GM19035 (cell line): Measurements from ENCODE around the gene TRIM38.
A peak's percentile ranks its signal among the peaks of the same experiment; 100 is the strongest.

ENCODE experiments used
- ATAC-seq: cut with Tn5 transposase; IDR thresholded peaks from one replicate; pipeline ENCODE4 v1.9.1; 2021; ENCODE audit not compliant: unreplicated experiment

TRIM38 gene

DNA sequence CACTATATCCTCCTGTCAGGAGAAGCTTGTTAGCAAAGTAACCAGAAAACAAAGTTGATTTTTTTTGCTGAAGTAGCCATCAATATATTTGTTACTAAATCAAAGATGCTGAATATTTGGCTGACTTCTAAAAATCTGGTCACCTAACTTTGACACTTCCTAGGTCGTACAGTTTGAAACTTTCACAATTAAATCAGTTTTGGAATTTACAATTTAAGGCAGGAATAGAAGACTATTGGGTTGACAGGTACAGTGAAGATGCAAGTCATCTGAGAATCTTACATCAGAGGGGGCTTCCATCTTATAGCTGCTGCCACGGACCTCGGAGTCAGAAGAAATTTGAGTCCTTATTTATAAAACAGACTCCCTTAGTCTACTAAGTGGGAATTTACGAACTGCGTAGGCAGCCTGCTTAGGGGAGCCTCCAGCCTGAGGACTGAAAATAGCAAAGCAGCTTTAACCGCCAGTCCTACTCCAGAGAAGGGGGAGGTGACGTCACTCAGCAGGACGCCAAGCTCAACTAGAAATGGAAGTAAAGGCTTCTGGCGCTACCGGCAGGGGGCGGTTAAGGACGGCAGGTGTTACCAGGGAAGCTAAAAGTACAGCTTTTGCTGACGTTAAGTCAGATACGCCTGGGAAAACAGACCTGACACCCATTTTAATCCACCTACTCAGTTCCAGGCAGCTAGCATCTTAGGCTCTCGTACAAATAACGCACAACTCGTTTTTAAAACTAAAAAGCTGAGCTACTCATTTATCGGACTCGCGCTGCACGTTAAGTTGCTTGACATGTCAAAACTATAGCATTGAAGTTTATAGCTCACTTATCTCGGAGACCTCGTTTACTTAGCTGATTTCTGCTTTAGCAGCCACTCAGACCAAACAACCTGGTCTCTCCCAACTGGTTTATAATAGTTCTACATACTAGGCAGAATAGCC lies 63.6 kb downstream of the TRIM38 start:
- peak; percentile 44 for ATAC-seq

DNA sequence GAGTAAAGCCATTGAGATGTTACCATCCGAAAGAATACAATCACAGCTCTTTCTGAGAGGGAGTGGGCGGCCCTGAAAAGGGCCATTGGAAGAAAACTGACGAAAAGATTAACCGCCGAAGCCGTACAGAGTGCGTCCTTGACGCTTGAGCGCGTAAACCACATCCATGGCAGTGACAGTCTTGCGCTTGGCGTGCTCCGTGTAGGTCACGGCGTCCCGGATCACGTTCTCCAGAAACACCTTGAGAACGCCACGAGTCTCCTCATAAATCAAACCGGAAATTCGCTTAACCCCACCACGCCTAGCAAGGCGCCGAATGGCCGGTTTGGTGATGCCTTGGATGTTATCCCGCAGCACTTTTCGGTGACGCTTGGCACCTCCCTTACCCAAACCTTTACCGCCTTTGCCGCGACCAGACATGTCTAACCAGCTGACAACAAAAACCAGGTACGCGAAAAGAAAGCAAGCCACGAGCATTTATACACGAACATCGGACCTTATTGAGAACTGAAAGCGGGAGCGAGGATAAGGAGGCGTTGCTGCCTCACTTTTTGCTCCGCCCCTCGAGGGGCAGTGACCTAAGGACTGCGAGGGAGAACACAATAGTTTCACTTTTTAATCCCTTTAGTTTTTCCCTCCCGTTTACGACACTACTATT lies 64.4 kb downstream of the TRIM38 start:
- peak; percentile 44 for ATAC-seq

DNA sequence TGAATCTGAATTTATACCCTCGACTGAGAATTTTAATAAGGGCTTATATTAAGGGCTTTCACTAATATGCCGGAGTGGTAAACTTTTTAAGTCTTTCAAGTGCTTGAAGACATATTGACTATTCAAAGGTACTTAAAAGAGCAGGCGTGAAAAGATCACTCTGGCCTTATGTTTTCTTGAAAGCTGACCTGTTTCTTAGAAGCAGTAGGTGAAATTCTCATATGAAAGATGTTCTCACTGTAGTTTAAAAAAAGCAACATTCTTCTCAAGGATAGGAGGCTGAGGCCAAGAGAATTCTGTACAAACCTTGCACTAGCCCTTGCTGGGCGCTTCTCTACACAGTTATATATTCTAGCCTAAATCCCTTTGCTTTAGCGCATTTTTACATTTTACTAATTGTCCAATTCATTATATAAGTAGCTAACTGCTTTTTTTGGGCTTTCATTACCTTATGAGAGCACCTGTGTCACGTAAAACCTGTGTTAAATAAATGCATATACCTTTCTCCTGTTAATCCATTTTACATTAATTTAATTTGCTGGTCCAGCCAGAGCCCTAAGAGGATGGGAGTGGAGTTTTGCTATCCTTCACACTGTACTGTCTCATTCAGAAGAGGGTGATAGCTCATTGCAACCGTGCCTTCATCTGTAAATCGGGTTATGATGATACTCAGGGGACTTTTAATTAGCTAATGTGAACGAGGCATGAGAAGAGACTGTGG lies 65.0 kb downstream of the TRIM38 start:
- no peak for ATAC-seq

DNA sequence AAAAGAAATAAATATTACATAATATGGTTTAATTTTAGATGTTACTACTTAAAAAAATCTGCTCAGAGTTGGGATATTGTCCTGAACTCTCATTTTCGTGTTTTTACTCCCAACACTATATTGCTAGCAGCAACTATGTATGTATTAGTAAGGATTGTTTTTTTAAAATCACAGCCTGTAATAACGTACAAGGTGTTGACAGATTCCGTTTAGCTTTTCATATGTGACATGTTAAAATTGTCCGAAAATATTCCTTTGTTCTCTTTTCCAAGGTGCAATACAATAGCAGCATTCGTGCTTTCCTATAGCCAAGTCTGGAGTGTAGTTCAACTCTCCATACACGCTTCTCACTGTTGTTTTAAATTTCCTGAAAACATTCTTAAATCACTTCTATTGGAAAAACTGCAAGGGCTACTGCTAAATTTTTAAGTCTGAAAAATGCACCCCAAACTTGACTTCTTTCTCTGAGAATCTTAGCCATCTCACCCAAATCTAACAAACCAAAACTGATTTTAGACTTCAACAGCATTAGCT lies 65.7 kb downstream of the TRIM38 start:
- ATAC-seq = no peak

DNA sequence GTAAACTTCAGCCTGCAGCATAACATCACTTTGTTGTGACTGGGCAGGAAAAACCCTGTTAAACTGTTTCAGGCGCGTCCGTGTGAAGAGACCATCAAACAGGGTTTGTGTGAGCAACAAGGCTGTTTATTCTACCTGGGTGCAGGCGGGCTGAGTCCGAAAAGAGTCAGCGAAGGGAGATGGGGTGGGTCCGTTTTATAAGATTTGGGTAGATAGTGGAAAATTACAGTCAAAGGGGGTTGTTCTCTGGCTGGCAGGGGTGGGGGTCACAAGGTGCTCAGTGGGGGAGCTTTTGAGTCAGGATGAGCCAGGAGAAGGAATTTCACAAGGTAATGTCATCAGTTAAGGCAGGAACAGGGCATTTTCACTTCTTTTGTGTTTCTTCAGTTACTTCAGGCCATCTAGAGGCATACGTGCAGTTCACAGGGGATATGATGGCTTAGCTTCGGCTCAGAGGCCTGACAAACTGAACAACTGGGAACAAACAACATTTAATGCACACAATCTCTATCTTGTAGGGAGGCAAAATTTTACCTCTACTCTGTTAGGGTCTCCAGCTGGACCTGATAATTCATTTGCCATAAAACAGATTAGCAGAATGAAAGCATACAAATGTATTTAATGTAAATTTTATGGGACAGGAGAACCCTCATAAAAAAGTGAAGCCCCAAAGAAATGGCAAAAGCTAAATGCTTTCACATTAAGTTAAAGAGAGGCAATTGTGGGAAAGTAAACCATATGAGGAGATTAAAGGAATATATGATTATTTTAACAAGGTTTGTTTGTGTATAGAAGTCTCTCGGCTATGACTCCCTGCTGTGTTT lies 66.4 kb downstream of the TRIM38 start:
- no peak for ATAC-seq

DNA sequence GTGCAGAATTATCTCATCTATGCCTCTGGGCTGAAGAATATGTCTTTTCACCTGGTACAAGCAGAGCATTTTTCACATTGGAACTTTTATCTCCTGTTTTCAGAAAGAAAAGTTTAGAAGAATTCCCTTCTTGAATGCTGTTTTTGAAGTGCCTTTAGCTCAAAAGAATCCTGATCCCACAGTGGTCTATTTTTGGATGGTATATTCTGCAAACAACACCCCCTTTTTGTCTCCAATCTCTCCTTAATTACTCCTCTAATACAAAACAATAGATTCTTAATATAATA lies 66.9 kb downstream of the TRIM38 start:
- ATAC-seq = no peak

DNA sequence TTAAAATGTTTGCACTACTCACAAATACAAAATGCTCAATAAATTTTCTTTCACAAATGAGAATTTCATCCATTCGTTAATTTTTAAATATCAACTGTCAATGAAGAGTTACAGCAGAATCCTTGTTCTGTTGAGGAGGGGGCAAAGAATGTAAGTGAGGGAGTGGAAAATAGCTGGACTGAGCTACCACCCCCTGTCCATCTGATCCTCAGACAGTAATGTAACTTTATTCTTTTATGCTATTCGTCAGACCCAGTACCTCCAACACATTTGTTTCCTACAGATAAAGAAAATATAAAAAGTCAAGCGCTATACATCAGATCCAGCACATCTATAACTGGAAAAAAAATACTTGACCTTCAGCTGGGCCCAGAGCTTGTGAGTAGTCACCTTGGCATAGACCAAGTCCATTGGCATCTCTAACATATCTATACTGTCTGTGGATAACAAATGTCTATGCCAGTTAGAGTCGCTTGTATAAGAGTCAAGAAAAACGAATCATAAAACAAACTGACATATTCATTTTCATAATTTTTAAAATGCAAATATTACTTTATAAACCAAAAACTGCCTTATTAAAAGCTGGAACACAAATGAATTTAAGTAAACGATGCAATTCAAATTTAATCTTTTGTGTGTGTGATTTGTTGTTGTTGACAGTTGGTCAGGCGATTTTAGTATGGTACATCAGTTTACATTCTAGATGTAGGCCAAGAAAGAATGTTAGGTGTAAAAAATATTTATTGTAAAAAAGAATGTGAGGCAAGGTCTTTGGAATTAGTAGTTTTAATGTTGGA lies 67.5 kb downstream of the TRIM38 start:
- no peak for ATAC-seq

DNA sequence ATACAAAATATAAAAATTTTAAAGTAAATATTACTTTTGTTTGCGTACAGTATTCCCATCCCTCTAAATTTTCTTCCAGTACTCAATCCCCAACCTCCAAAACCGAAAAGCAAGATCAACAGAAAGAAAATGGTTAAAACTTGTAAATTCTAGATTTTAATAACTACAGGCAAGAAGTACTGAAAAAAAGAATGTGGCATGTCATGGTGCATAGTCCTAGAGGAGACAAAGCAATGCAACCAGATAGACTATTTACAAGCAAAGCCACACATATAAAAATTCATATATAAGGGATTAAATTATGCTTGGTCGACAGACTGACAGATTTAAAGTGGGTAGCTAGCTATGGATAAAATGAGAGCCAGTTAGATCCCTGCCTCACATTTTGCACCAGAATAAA lies 68.1 kb downstream of the TRIM38 start:
- ATAC-seq = no peak

DNA sequence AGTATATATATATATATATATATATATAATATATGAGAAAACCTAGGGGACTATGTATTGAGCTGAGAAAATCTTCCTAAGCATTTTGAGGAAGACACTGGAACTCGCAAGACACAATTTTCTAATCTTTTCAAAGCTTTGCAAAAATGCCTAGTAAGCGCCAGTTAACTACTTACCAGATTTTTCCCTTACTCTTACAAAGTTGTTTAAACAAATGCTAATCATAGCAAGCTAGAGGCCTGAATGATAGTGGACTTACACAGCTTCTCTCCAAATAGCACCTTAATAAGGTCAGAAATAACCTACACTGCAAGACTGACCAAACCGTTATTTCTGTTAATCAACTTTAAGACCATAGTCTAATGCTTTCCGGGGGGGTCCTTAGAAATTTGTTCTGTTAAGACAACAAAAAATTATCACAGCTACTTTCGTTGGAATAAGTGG lies 68.6 kb downstream of the TRIM38 start:
- ATAC-seq = no peak

DNA sequence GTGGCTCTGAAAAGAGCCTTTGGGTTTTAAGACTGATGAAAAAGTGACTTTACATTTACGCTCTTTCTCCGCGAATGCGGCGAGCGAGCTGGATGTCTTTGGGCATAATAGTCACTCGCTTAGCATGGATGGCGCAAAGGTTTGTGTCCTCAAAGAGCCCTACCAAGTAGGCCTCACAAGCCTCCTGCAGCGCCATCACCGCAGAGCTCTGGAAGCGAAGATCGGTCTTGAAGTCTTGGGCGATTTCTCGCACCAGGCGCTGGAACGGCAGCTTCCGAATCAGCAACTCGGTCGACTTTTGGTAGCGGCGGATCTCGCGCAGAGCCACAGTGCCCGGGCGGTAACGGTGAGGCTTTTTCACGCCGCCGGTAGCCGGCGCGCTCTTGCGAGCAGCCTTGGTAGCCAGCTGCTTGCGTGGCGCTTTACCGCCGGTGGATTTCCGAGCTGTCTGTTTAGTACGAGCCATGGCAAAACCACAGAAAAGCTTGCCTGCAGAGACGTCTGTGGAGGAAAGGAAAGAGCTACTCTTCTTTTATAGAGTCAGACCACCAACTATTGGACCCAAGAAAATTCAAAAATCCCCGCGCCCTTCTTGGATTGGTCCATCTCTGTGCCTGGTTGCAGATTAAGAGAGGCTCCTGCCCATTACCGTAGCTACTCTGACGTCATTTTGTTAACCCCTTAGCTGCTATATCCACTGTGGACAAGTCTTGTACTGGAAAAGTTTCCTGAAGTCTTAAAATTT lies 69.2 kb downstream of the TRIM38 start:
- ATAC-seq = peak; percentile 53

DNA sequence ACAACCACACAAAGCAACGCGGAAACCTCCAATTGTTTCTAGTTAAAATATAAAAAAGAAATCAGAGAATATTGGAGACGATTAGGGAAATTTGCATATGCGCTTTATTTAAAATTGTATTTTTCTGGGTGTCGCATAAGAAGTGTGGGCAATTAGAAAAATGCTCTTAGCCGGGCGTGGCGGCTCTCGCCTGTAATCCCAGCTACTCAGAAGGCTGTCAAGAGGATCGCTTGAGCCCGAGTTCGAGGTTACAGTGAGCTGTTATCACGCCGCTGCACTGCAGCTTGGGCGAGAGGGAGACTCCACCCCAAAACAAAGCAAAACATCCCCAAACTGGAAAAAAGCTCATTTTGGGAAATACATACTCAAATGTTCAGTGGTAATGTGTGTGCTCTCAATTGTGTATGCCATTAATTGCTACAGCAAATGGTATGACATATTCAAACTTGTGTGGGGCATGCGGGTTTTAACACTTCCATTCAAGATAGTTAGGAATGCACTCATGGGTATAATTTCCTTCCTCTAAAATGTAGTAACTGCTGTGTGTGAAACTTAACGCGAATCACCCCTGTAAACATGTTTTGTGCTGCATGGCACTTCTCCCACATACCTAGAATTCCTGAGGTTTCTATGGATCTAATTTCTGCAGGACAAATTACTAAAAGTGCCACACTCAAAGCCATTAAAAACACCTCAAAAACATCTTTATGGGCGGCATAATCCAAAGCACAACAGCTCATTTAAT lies 69.9 kb downstream of the TRIM38 start:
- ATAC-seq = no peak

DNA sequence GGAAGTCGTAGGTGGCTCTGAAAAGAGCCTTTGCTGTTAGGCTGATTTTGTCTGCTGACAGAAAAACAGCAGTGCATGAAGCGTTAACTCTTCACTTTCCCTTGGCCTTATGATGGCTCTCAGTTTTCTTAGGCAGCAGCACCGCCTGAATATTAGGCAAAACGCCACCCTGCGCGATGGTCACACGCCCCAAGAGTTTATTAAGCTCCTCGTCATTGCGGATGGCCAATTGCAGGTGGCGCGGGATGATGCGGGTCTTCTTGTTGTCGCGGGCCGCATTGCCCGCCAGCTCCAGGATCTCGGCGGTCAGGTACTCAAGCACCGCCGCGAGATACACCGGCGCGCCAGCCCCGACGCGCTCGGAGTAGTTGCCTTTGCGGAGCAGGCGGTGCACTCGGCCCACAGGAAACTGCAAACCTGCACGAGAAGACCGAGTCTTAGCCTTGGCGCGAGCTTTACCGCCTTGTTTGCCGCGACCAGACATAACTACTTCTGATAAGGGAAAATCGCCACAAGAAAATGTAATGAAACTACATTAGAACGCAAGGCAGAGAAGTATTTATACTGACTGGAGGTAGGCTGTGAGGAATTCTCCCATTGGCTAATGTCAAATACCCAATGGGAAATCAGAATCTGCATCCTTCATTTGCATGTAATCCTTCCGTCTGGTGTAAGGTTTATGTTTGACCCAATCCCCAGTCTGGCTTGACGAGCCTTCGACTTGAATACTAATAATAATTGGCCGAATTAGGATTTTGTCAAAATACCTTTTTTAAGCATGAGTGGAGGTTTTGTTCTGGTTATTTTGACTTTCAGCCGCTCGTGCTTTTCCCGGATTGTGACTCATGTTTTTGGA lies 70.7 kb downstream of the TRIM38 start:
- peak; percentile 60 for ATAC-seq

DNA sequence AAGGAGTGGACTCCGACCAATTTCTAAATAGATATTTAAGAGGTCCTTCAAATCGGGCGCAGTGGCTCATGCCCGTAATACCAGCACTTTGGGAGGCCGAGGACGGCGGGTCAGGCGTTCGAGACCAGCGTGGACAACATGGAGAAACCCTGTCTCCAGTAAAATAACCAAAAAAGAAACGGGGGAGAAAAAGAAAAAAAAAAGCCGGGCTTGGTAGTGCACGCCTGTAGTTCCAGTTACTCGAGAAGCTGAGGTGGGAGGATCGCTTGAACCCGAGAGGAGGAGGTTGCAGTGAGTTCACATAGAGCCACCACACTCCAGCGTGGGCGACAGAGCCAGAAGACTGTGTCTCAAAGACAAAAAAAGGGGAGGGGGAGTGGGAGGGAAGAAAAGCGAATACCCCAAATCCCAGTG lies 71.3 kb downstream of the TRIM38 start:
- ATAC-seq = no peak

DNA sequence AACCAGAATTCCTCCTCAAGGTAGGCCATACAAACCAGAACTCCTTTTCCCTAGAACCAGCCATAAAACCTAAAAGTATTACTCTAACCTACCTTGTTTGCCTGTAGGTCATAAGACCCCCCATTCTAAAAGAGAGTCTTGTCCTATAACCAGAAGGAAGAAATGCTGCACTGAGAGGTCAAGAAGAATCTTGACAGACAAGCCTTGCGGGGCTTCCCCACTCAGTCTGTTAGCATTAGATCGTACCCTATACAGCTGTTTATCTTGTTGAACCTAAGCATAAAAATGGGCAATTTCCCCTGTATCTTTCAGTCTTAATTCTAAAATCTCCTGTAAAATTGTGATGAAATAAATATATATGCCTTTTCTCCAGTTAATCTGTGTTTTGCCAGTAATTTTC lies 72.3 kb downstream of the TRIM38 start:
- no peak for ATAC-seq
